Prostate gland (tissue), 2 donors: ENCODE results near the gene ZRANB3.

Source experiments
- POLR2A ChIP-seq: fragments of 450-650 bp; IDR thresholded peaks from one replicate; pipeline ENCODE4 v1.6.1; 2016; ENCODE audit warnings: antibody characterized with exemption, mild to moderate bottlenecking
- POLR2AphosphoS5 ChIP-seq: sonication (generic); formaldehyde crosslinking; IDR thresholded peaks from one replicate; pipeline ENCODE4 v1.6.1; 2017; ENCODE audit warnings: antibody characterized with exemption
- TF ChIP-seq, protein P1 (sequence below), 4 experiments: fragments of 200-600 bp in 2 of 4; fragments of 450-650 bp in 2 of 4; sonication (generic) in 2 of 4; IDR thresholded peaks; 1 replicate in 3 of 4; 2 replicates in 1 of 4; pipeline ENCODE4 v1.5.1; 2016 to 2019; ENCODE audit warnings: antibody characterized with exemption in 4 of 4, mild to moderate bottlenecking in 2 of 4, moderate library complexity in 2 of 4

DNA sequence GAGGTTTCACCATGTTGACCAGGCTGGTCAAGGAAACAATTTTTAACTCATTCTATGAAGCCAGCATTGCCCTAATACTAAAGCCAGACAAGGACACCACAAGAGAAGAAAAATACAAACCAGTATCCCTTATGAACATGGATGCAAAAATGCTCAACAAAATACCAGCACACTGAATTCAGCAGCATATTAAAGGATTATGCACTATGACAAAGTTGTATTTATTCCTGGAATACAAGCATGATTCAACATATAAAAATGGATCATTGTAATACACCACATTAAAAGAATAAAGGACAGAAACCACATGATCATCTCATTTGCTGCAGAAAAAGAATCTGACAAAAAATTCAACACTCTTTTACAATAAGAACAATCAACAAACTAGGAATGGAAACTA is 340.2 kb downstream of the ZRANB3 start:
- TF ChIP-seq, protein P1, sequence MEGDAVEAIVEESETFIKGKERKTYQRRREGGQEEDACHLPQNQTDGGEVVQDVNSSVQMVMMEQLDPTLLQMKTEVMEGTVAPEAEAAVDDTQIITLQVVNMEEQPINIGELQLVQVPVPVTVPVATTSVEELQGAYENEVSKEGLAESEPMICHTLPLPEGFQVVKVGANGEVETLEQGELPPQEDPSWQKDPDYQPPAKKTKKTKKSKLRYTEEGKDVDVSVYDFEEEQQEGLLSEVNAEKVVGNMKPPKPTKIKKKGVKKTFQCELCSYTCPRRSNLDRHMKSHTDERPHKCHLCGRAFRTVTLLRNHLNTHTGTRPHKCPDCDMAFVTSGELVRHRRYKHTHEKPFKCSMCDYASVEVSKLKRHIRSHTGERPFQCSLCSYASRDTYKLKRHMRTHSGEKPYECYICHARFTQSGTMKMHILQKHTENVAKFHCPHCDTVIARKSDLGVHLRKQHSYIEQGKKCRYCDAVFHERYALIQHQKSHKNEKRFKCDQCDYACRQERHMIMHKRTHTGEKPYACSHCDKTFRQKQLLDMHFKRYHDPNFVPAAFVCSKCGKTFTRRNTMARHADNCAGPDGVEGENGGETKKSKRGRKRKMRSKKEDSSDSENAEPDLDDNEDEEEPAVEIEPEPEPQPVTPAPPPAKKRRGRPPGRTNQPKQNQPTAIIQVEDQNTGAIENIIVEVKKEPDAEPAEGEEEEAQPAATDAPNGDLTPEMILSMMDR (IDR thresholded peaks at IDR 0.05) = no peak
- TF ChIP-seq POLR2A (no peak), POLR2AphosphoS5 (no peak)
